Endodermal cell (in vitro differentiated cells): Measurements from ENCODE around the gene FHDC1. TPM values are rescaled to one million over a fixed set of nuclear protein-coding genes. Genes with fewer than 3 reads are reported as not detected.

ENCODE experiments used
- DNase-seq: peaks from one replicate; pipeline ENCODE4 v3.0.0-alpha.2; 2017
- H3K27ac ChIP-seq: 2 replicates; pipeline ENCODE4 v1.5.1; 2013; ENCODE audit warnings: mild to moderate bottlenecking, low read depth, low read length, moderate library complexity
- H3K27me3 ChIP-seq: 2 replicates; pipeline ENCODE4 v1.6.1; 2013; ENCODE audit warnings: mild to moderate bottlenecking, low read length, moderate library complexity; ENCODE audit not compliant: insufficient read depth, control insufficient read depth, poor library complexity, severe bottlenecking
- H3K36me3 ChIP-seq: 2 replicates; pipeline ENCODE4 v1.7.0; 2013; ENCODE audit warnings: mild to moderate bottlenecking, low read length, moderate library complexity; ENCODE audit not compliant: control insufficient read depth, insufficient read depth
- H3K4me1 ChIP-seq: one replicate; pipeline ENCODE4 v1.7.0; 2013; ENCODE audit warnings: low read length; ENCODE audit not compliant: control insufficient read depth, insufficient read depth
- H3K4me3 ChIP-seq: 2 replicates; pipeline ENCODE4 v1.5.1; 2013; ENCODE audit warnings: mild to moderate bottlenecking, low read length, moderate library complexity
- H3K9ac ChIP-seq: 2 replicates; pipeline ENCODE4 v1.6.1; 2013; ENCODE audit warnings: mild to moderate bottlenecking, low read length, moderate library complexity; ENCODE audit not compliant: poor library complexity, severe bottlenecking; ENCODE audit errors: extremely low read depth
- H3K9me3 ChIP-seq: 2 replicates; pipeline ENCODE4 v1.6.1; 2013; ENCODE audit warnings: mild to moderate bottlenecking, low read length, moderate library complexity; ENCODE audit not compliant: control insufficient read depth
- H3K27ac Mint-ChIP-seq: 2 replicates; pipeline ENCODE4 v1.8.0; 2020; ENCODE audit warnings: mixed read lengths
- H3K27me3 Mint-ChIP-seq: 2 replicates; pipeline ENCODE4 v1.8.0; 2021; ENCODE audit warnings: mild to moderate bottlenecking, mixed read lengths; ENCODE audit not compliant: insufficient read depth
- H3K36me3 Mint-ChIP-seq: 2 replicates; pipeline ENCODE4 v1.8.0; 2020; ENCODE audit warnings: low read depth, mixed read lengths
- H3K4me1 Mint-ChIP-seq: 2 replicates; pipeline ENCODE4 v1.8.0; 2020; ENCODE audit warnings: mixed read lengths
- H3K4me3 Mint-ChIP-seq: 2 replicates; pipeline ENCODE4 v1.8.0; 2020; ENCODE audit warnings: mild to moderate bottlenecking, moderate library complexity, mixed read lengths
- H3K9me3 Mint-ChIP-seq: 2 replicates; pipeline ENCODE4 v1.8.0; 2020; ENCODE audit warnings: mild to moderate bottlenecking, mixed read lengths
- WGBS, 2 experiments: methylation state at CpG; one replicate each; pipeline versions ENCODE4 v1.1.5 to v1.1.7; 2013; ENCODE audit warnings: missing lambda C conversion rate in 2 of 2, mixed read lengths in 1 of 2; ENCODE audit not compliant: insufficient coverage in 1 of 2, insufficient read length in 1 of 2; 5-methylcytosine and 5-hydroxymethylcytosine counted together
- long read RNA-seq, 4 experiments: library from polyadenylated mRNA in 2 of 4; library from RNA in 1 of 4; library from capped mRNA in 1 of 4; stranded (forward) in 3 of 4; unstranded in 1 of 4; transcript quantifications; one replicate each; pipeline ENCODE4 v2.0.0, GENCODE V29; 2020 to 2021; ENCODE audit warnings: inconsistent platforms in 1 of 4
- polyA plus RNA-seq, 2 experiments: library from polyadenylated mRNA; stranded (reverse); fragments of 50-300 nt; gene quantifications; one replicate each; pipeline ENCODE4 v1.2.3, GENCODE V29; 2013
- total RNA-seq, 2 donors: library from RNA; stranded (reverse); fragmentation: NEBNext Ultra II Directional in 1 of 2; extraction: Animal tissue kit (Norgen Biotek cat#: 25700) in 1 of 2; gene quantifications; 2 replicates in 1 of 2; 3 replicates in 1 of 2; pipeline ENCODE4 v1.2.1, GENCODE V29; 2021
- TF ChIP-seq, protein P1 (sequence below): fragments of 200-600 bp; sonication (generic); conservative IDR thresholded peaks from 2 replicates; pipeline ENCODE4 v1.5.0; 2021; ENCODE audit warnings: antibody characterized with exemption, mild to moderate bottlenecking

The FHDC1 gene
- 1 to 10 TPM; 2.5 to 7.9 TPM for total RNA-seq
- polyA plus RNA-seq (2013, experiment 1 of 2): 3.2 TPM
- 2.2 TPM for polyA plus RNA-seq (2013, experiment 2 of 2)
- long read RNA-seq, experiment 1, partial matches to known transcripts: 0 of 1 reads
- long read RNA-seq, experiment 1, other reads (novel, unspliced or antisense): 1 of 1 reads
- long read RNA-seq, experiment 2, full-length matches to known transcripts: 2 of 3 reads
- long read RNA-seq, experiment 2, partial matches to known transcripts: 0 of 3 reads
- long read RNA-seq, experiment 2, other reads (novel, unspliced or antisense): 1 of 3 reads
- long read RNA-seq, experiment 3, partial matches to known transcripts: 0 of 5 reads
- long read RNA-seq, experiment 3, other reads (novel, unspliced or antisense): 5 of 5 reads
- long read RNA-seq, experiment 4: 0 reads

GRCh38 chr4:152935631-152936445 lies at the start of gene FHDC1:
FHDC1 (plus strand) TSS chr4:152936323; CDS start chr4:152943058, 6,735 bp downstream.
- H3K4me1 Mint-ChIP-seq: peaks cover 21% of the 10 kb centered on the region
- peak within 1 kb of the TSS; percentile 63 for H3K9ac ChIP-seq
- H3K36me3 Mint-ChIP-seq: no peaks in the 10 kb centered on the region
- no peaks in the 10 kb centered on the region for H3K36me3 ChIP-seq
- no peaks in the 10 kb centered on the region for H3K9me3 ChIP-seq
- H3K4me3 ChIP-seq: peak within 1 kb of the TSS; percentile 84
- H3K9me3 Mint-ChIP-seq: no peaks in the 10 kb centered on the region
- no peak within 1 kb of the TSS for H3K27ac ChIP-seq
- TF ChIP-seq, protein P1, sequence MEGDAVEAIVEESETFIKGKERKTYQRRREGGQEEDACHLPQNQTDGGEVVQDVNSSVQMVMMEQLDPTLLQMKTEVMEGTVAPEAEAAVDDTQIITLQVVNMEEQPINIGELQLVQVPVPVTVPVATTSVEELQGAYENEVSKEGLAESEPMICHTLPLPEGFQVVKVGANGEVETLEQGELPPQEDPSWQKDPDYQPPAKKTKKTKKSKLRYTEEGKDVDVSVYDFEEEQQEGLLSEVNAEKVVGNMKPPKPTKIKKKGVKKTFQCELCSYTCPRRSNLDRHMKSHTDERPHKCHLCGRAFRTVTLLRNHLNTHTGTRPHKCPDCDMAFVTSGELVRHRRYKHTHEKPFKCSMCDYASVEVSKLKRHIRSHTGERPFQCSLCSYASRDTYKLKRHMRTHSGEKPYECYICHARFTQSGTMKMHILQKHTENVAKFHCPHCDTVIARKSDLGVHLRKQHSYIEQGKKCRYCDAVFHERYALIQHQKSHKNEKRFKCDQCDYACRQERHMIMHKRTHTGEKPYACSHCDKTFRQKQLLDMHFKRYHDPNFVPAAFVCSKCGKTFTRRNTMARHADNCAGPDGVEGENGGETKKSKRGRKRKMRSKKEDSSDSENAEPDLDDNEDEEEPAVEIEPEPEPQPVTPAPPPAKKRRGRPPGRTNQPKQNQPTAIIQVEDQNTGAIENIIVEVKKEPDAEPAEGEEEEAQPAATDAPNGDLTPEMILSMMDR: peak; percentile 47
- H3K4me1 ChIP-seq: peaks cover 3% of the 10 kb centered on the region
- peaks cover 33% of the 10 kb centered on the region for H3K27me3 ChIP-seq
- H3K27me3 Mint-ChIP-seq: peaks cover 32% of the 10 kb centered on the region
- DNase-seq: peak; percentile 97
- peak within 1 kb of the TSS; percentile 72 for H3K4me3 Mint-ChIP-seq
- 0% methylated on average over 2 to 75 of the region's 75 CpGs for WGBS, 2 experiments
- peak within 1 kb of the TSS; percentile 96 for H3K27ac Mint-ChIP-seq

GRCh38 chr4:152887981-152888380 lies 48.1 kb upstream of the FHDC1 start:
- H3K9me3 ChIP-seq: no peaks in the 10 kb centered on the region
- peaks cover 36% of the 10 kb centered on the region for H3K36me3 ChIP-seq
- H3K36me3 Mint-ChIP-seq: peaks cover 32% of the 10 kb centered on the region
- no peak overlapping the region for H3K9ac ChIP-seq
- no peaks in the 10 kb centered on the region for H3K27me3 Mint-ChIP-seq
- no peak overlapping the region for H3K4me3 Mint-ChIP-seq
- H3K4me3 ChIP-seq: no peak overlapping the region
- H3K9me3 Mint-ChIP-seq: no peaks in the 10 kb centered on the region
- WGBS, 2 experiments: 83 to 99% methylated on average over 2 to 6 of the region's 6 CpGs
- H3K27ac Mint-ChIP-seq: no peak overlapping the region
- peaks cover 6% of the 10 kb centered on the region for H3K4me1 Mint-ChIP-seq
- H3K27ac ChIP-seq: no peak overlapping the region
- TF ChIP-seq, protein P1: no peak
- no peak for DNase-seq
- no peaks in the 10 kb centered on the region for H3K27me3 ChIP-seq
- no peaks in the 10 kb centered on the region for H3K4me1 ChIP-seq

- peaks cover 6% of the 10 kb centered on the region for H3K4me1 Mint-ChIP-seq
- TF ChIP-seq, protein P1: no peak
- H3K4me3 Mint-ChIP-seq: no peak overlapping the region
- no peaks in the 10 kb centered on the region for H3K4me1 ChIP-seq
- no peak overlapping the region for H3K4me3 ChIP-seq
- H3K27ac Mint-ChIP-seq: no peak overlapping the region
- WGBS, 2 experiments: 76% methylated on average over 2 of the region's 2 CpGs; no CpG with 5 or more reads in 1 of the 2 experiments
- H3K36me3 ChIP-seq: peaks cover 48% of the 10 kb centered on the region
- H3K27me3 ChIP-seq: no peaks in the 10 kb centered on the region
- peaks cover 44% of the 10 kb centered on the region for H3K36me3 Mint-ChIP-seq
- H3K9me3 ChIP-seq: no peaks in the 10 kb centered on the region
- no peak for DNase-seq
- H3K27me3 Mint-ChIP-seq: no peaks in the 10 kb centered on the region
- H3K9ac ChIP-seq: no peak overlapping the region
- no peaks in the 10 kb centered on the region for H3K9me3 Mint-ChIP-seq
- H3K27ac ChIP-seq: no peak overlapping the region
These were observed 43.1 kb upstream of the FHDC1 start for GRCh38 chr4:152892974-152893373.
